DOHH2 (cell line): ENCODE results near the gene TMEM54.

Experiments used
- CTCF ChIP-seq: fragments of 200-600 bp; sonication (generic); IDR thresholded peaks from one replicate; pipeline ENCODE4 v1.5.1; 2014; ENCODE audit warnings: antibody characterized with exemption, mild to moderate bottlenecking, low read depth, low read length; ENCODE audit not compliant: poor library complexity, severe bottlenecking
- EZH2phosphoT487 ChIP-seq: fragments of 200-600 bp; sonication (generic); IDR thresholded peaks from 2 replicates; pipeline ENCODE4 v1.6.1; 2017; ENCODE audit warnings: borderline replicate concordance, mild to moderate bottlenecking, antibody characterized with exemption, low read length, moderate library complexity, mixed read lengths

- TF ChIP-seq CTCF, result no peak
- TF ChIP-seq EZH2phosphoT487, result no peak
These were observed 27.5 kb upstream of the TMEM54 start for GRCh38 chr1:32928715-32929114.
